ENCODE results near the gene OR13J1. TPM values are rescaled to one million over a fixed set of nuclear protein-coding genes. Genes with fewer than 3 reads are reported as not detected.
A peak's percentile ranks its signal among the peaks of the same experiment; 100 is the strongest.

OR13J1 gene
- total RNA-seq, 1 donor from 2014 or later: not detected

DNA sequence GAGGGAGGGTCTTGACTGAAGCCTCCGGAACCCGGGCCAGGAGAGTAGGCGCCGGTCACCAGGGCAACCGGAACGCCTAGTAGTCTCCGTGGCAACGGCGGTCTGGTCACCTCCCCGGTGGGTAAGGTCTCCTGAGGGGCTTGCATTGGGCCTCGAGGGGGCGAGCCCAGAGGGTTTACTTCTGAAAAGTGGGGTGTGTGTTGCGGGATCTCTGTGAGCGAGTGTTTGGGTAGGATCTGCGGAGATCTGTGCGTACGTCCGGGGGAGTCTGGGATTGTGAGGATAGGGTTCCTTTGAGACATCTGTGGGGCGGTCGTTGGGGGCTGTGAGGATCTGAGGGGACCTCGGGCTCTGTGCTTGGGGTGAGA lies 41.5 kb downstream of the OR13J1 start, which contains the start of gene FAM221B:
Gene FAM221B, minus strand, starts transcription at position 17 of the 368 bp plus-strand sequence. CDS start 2,571 bp downstream, outside the sequence.
- Histone ChIP-seq H3K9me3 (no peaks in the 10 kb centered on the region), H3K36me3 (no peaks in the 10 kb centered on the region), H3K4me3 (peak within 1 kb of the TSS; percentile 69), H3K27me3 (no peaks in the 10 kb centered on the region), H3K27ac (peak within 1 kb of the TSS; percentile 90), H3K4me1 (peaks cover 16% of the 10 kb centered on the region)
- ATAC-seq (no peak), DNase-seq (no peak)
- intact Hi-C loops (cut with DNase I): loop anchor here (10.0 kb wide), 1 partner anchor 46 kb away; the partner anchor contains the start of gene OR13J1
- TF ChIP-seq, protein P1, sequence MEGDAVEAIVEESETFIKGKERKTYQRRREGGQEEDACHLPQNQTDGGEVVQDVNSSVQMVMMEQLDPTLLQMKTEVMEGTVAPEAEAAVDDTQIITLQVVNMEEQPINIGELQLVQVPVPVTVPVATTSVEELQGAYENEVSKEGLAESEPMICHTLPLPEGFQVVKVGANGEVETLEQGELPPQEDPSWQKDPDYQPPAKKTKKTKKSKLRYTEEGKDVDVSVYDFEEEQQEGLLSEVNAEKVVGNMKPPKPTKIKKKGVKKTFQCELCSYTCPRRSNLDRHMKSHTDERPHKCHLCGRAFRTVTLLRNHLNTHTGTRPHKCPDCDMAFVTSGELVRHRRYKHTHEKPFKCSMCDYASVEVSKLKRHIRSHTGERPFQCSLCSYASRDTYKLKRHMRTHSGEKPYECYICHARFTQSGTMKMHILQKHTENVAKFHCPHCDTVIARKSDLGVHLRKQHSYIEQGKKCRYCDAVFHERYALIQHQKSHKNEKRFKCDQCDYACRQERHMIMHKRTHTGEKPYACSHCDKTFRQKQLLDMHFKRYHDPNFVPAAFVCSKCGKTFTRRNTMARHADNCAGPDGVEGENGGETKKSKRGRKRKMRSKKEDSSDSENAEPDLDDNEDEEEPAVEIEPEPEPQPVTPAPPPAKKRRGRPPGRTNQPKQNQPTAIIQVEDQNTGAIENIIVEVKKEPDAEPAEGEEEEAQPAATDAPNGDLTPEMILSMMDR (IDR thresholded peaks at IDR 0.05): no peak

DNA sequence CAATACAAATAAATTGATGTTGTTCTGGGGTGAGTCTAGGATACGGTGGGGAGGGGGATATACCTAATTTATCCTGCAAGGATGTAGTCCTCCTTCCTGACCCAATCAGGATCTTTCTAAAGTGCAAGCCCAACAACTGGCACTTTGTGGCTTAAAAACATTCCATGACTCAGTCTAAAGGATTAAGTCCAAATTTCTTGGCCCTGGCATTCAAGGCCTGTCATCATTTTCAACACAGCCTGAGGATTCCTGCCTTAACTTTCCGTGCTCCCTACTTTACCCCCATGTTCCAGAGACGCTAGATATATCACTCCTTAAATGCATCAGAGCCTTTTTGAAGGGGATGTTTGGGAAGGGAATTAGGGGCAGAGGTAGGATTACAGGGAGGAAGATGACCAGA lies 42.7 kb downstream of the OR13J1 start:
- H3K27me3 ChIP-seq: no peaks in the 10 kb centered on the region
- DNase-seq (no peak), ATAC-seq (no peak)
- no peak overlapping the region for H3K4me3 ChIP-seq
- H3K36me3 ChIP-seq: no peaks in the 10 kb centered on the region
- no peaks in the 10 kb centered on the region for H3K9me3 ChIP-seq
- H3K4me1 ChIP-seq: peaks cover 7% of the 10 kb centered on the region
- intact Hi-C loops (cut with DNase I): loop anchor here (10.0 kb wide), 1 partner anchor 47 kb away; the partner anchor contains the start of gene OR13J1
- H3K27ac ChIP-seq: no peak overlapping the region
- TF ChIP-seq, protein P1 (IDR thresholded peaks at IDR 0.05): no peak

DNA sequence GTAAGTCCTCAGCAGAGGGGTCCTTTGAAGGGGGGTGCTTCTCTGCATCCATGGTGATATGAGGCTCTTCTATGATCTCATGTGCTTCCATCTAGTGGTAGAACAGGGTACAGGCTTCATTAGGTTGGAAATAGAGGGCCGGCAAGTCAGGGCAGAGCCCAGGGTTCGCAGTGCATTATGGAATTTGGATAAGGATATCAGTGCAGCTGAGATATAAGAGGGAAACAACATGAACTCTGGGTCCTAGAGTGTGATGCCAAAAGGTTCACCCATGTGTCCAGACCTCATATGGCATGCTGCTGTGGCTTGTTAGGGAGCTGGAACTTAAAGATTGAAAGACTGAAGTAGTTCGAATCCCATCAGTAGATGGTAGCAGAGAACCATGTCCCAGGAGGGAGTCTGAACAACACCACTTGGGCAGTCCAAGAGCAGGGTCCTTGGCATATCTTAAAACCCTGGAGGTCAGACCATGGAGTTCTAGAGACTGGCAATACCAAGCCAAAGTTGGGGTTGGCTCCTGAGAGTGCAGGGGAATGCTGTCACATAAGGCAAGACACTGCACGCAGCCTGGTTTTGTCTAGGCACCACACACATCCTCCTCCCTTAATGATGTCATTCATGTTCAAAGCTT lies 44.0 kb downstream of the OR13J1 start:
- Histone ChIP-seq H3K27ac (no peak overlapping the region), H3K27me3 (no peaks in the 10 kb centered on the region), H3K4me3 (no peak overlapping the region), H3K9me3 (no peaks in the 10 kb centered on the region), H3K36me3 (no peaks in the 10 kb centered on the region), H3K4me1 (peaks cover 7% of the 10 kb centered on the region)
- ATAC-seq (peak; percentile 71), DNase-seq (no peak)
- intact Hi-C loops (cut with DNase I): loop anchor here (10.0 kb wide), 1 partner anchor 49 kb away; the partner anchor contains the start of gene OR13J1
- TF ChIP-seq, protein P1 (IDR thresholded peaks at IDR 0.05): peak; percentile 85

DNA sequence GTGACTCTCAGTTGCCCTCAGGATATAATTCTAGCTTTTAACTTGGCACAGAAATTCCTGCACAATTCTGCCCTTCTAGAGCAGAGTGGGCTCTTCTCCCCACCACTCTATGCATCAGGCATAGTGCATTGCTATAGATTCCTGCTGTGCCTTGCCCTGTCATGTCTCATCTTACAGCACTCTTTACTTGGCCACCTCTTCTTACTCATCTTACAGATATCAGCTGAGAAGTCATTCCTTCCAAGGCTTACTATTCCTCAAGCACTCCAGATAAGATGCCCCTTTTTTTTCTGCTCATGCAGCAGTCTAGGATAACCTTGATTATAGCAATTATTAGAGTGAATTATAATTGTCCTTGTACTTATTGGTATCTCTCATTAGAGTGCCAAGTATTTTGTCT lies 47.3 kb downstream of the OR13J1 start:
- no peak overlapping the region for H3K27ac ChIP-seq
- H3K4me1 ChIP-seq: no peaks in the 10 kb centered on the region
- intact Hi-C loops (cut with DNase I): loop anchor here (10.0 kb wide), 1 partner anchor 52 kb away; the partner anchor contains the start of gene OR13J1
- no peak for ATAC-seq
- H3K27me3 ChIP-seq: no peaks in the 10 kb centered on the region
- no peaks in the 10 kb centered on the region for H3K36me3 ChIP-seq
- TF ChIP-seq, protein P1 (IDR thresholded peaks at IDR 0.05): no peak
- no peak overlapping the region for H3K4me3 ChIP-seq
- DNase-seq: no peak
- no peaks in the 10 kb centered on the region for H3K9me3 ChIP-seq

DNA sequence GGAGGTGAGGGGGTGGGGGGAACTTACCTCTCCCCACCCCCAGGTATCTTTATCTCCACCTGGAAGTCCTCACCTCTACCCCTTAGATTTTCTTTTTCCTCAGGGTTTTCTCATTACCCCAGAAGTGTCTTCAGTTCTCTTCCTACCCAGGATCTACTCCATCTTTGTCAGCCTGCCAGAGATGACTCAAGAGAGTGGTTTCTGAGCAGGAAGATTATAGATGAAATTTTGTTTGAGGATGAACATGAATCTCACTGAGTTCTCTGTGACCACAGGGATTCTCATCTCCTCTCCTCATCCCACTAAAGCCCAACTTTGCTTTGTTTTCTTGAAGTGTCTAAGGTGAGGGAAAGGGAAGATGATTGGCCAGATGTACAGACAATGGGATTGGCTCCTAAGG lies 50.1 kb downstream of the OR13J1 start:
- DNase-seq (no peak), ATAC-seq (no peak)
- H3K27me3 ChIP-seq: no peaks in the 10 kb centered on the region
- intact Hi-C loops (cut with DNase I): loop anchor here (10.0 kb wide), 1 partner anchor 55 kb away; the partner anchor contains the start of gene OR13J1
- no peaks in the 10 kb centered on the region for H3K36me3 ChIP-seq
- H3K9me3 ChIP-seq: no peaks in the 10 kb centered on the region
- no peaks in the 10 kb centered on the region for H3K4me1 ChIP-seq
- no peak overlapping the region for H3K4me3 ChIP-seq
- TF ChIP-seq, protein P1 (IDR thresholded peaks at IDR 0.05): no peak
- H3K27ac ChIP-seq: no peak overlapping the region

Other genes with a start within 250 kb of the OR13J1 start
- 2.2 TPM for gene SIT1, start 219.5 kb downstream of the OR13J1 start, total RNA-seq
- 30,828 TPM for gene RMRP, start 212.4 kb downstream of the OR13J1 start, total RNA-seq
- gene CCDC107, start 212.1 kb downstream of the OR13J1 start, total RNA-seq: 31.1 TPM
- 0.38 TPM for gene ARHGEF39, start 205.2 kb downstream of the OR13J1 start, total RNA-seq
- gene CA9, start 196.5 kb downstream of the OR13J1 start, total RNA-seq: 0.55 TPM
- gene TPM2, start 180.5 kb downstream of the OR13J1 start, total RNA-seq: 161 TPM
- gene TLN1, start 138.2 kb downstream of the OR13J1 start, total RNA-seq: 439 TPM
- gene CREB3, start 137.7 kb downstream of the OR13J1 start, total RNA-seq: 34.9 TPM
- 99.1 TPM for gene GBA2, start 121.2 kb downstream of the OR13J1 start, total RNA-seq
- 34.6 TPM for gene RGP1, start 121.1 kb downstream of the OR13J1 start, total RNA-seq
- gene MSMP, start 116.1 kb downstream of the OR13J1 start, total RNA-seq: not detected
- gene NPR2, start 78.8 kb downstream of the OR13J1 start, total RNA-seq: 21.7 TPM
- gene SPAG8, start 58.1 kb downstream of the OR13J1 start, total RNA-seq: 2.8 TPM
- gene HINT2, start 55.4 kb downstream of the OR13J1 start, total RNA-seq: 37.1 TPM
- not detected for gene FAM221B, start 41.7 kb downstream of the OR13J1 start, total RNA-seq
- 13.7 TPM for gene TMEM8B, start 41.2 kb downstream of the OR13J1 start, total RNA-seq
- gene HRCT1, start 35.8 kb upstream of the OR13J1 start, total RNA-seq: 10.8 TPM
- 13.5 TPM for gene SPAAR, start 39.1 kb upstream of the OR13J1 start, total RNA-seq
- gene OR2S2, start 87.8 kb upstream of the OR13J1 start, total RNA-seq: not detected
- gene RECK, start 166.5 kb upstream of the OR13J1 start, total RNA-seq: 20.1 TPM